PC-9 (cell line): ENCODE results near the gene CADM4. TPM values are rescaled to one million over a fixed set of nuclear protein-coding genes. Genes with fewer than 3 reads are reported as not detected.

Source experiments
- BruUV-seq: library from RNA; stranded (reverse); fragments of 400-500 nt; replicated peaks from 2 replicates; lab custom pipeline; 2021; lab: Mats Ljungman, UMichigan
- CTCF ChIA-PET: fragments of 300-600 bp; sonication (Branson Sonifier 250); formaldehyde crosslinking; loops from one replicate; lab custom pipeline; 2022; ENCODE audit warnings: antibody characterized with exemption; lab: Charles Lee
- POLR2A ChIA-PET: fragments of 300-600 bp; sonication (Branson Sonifier 250); formaldehyde crosslinking; loops from one replicate; lab custom pipeline; 2022; ENCODE audit warnings: antibody characterized with exemption; ENCODE audit not compliant: unreplicated experiment; lab: Charles Lee
- DNase-seq, 2 experiments: peaks; one replicate each; pipeline versions ENCODE4 v3.0.0 to v3.0.0-alpha.2; 2015 to 2022; ENCODE audit warnings: mixed read lengths in 1 of 2
- H2AFZ ChIP-seq: fragments of 200-600 bp; sonication (generic); 2 replicates; pipeline ENCODE4 v1.8.1; 2017; ENCODE audit warnings: antibody characterized with exemption
- H3F3A ChIP-seq: fragments of 200-600 bp; sonication (generic); 2 replicates; pipeline ENCODE4 v1.8.1; 2017; ENCODE audit warnings: antibody characterized with exemption, mild to moderate bottlenecking, low read depth; ENCODE audit not compliant: insufficient read depth
- H3K27ac ChIP-seq: fragments of 200-600 bp; sonication (generic); 2 replicates; pipeline ENCODE4 v1.6.1; 2016; ENCODE audit warnings: mixed run types
- H3K27me3 ChIP-seq: fragments of 200-600 bp; sonication (generic); 2 replicates; pipeline ENCODE4 v1.6.1; 2016; ENCODE audit warnings: low read depth, mixed run types; ENCODE audit not compliant: insufficient read depth
- H3K36me3 ChIP-seq: fragments of 200-600 bp; sonication (generic); 2 replicates; pipeline ENCODE4 v1.6.1; 2016; ENCODE audit warnings: low read depth, mixed run types
- H3K4me1 ChIP-seq: fragments of 200-600 bp; sonication (generic); replicated peaks from 2 replicates; pipeline ENCODE4 v1.6.1; 2016; ENCODE audit warnings: mixed run types; ENCODE audit not compliant: insufficient read depth
- H3K4me2 ChIP-seq: fragments of 200-600 bp; sonication (generic); 2 replicates; pipeline ENCODE4 v1.6.1; 2017; ENCODE audit warnings: mixed run types
- H3K4me3 ChIP-seq: fragments of 200-600 bp; sonication (generic); 2 replicates; pipeline ENCODE4 v1.6.1; 2016; ENCODE audit warnings: mixed run types
- H3K79me2 ChIP-seq: fragments of 200-600 bp; sonication (generic); 2 replicates; pipeline ENCODE4 v1.6.1; 2017; ENCODE audit warnings: low read depth, mixed run types
- H3K9me2 ChIP-seq: fragments of 200-600 bp; sonication (generic); 2 replicates; pipeline ENCODE4 v1.8.1; 2017; ENCODE audit warnings: mild to moderate bottlenecking; ENCODE audit not compliant: insufficient read depth
- H3K9me3 ChIP-seq: fragments of 200-600 bp; sonication (generic); 2 replicates; pipeline ENCODE4 v1.8.1; 2016; ENCODE audit warnings: low read depth; ENCODE audit not compliant: insufficient read depth
- H4K20me1 ChIP-seq: fragments of 200-600 bp; sonication (generic); 2 replicates; pipeline ENCODE4 v1.8.1; 2017; ENCODE audit not compliant: insufficient read depth
- CTCF ChIP-seq: fragments of 200-600 bp; sonication (generic); conservative IDR thresholded peaks from 2 replicates; pipeline ENCODE4 v1.6.1; 2017; ENCODE audit warnings: mixed run types, antibody characterized with exemption, mild to moderate bottlenecking, moderate library complexity
- EZH2 ChIP-seq: fragments of 200-600 bp; sonication (generic); IDR thresholded peaks from 2 replicates; pipeline ENCODE4 v1.8.0; 2017; ENCODE audit warnings: antibody characterized with exemption, low read depth
- intact Hi-C: fragments of 100-400 bp; cut with micrococcal nuclease; formaldehyde crosslinking; loops from one replicate; pipeline ENCODE4 v1.10.0; 2022; ENCODE audit not compliant: unreplicated experiment
- total RNA-seq: library from RNA; stranded (reverse); gene quantifications from 2 replicates; pipeline ENCODE4 v1.2.3, GENCODE V29; 2021

CADM4 gene
- total RNA-seq, 1 experiment from 2014 or later = 71.1 TPM

DNA sequence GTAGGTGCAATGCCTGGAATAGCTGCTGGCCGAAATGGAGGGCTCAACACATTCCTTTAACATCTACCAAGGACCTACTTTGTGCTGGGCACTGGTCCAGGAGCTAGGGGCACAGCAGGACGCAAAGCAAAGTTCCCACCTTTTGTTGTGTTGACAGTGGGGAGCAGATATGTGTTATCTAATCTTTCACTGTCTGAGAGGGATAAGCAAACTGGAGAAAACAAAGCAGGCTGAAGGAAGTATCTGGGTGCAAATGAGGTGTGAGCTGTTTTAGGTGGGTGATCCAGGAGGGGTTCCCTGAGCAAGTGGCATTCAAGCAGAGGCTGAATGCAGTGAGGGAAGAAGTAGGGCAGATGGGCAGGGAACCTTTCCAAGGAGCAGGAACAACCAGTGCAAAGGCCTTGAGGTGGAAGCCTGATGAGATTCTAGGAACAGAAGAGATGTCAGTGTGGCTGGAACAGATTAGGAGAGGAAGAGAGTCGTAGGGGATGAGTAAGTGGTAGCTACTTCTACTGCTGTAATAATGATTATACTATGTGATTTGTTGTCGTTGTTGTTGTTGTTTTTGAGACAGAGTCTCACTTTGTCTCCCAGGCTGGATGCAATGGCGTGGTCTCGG lies 32.5 kb upstream of the CADM4 start:
- Histone ChIP-seq H3K9me3 (no peaks in the 10 kb centered on the region), H3K4me2 (peak overlapping the region; percentile 46), H3K4me1 (peaks cover 55% of the 10 kb centered on the region), H2AFZ (no peak overlapping the region), H3K79me2 (peaks cover 25% of the 10 kb centered on the region), H3K36me3 (peaks cover 2% of the 10 kb centered on the region; the same call in 1 of the 2 replicates), H3K27me3 (no peaks in the 10 kb centered on the region), H3F3A (peaks cover 64% of the 10 kb centered on the region), H3K9me2 (no peaks in the 10 kb centered on the region), H3K4me3 (no peak overlapping the region), H4K20me1 (peaks cover 9% of the 10 kb centered on the region), H3K27ac (peak overlapping the region; percentile 49)
- ChIA-PET CTCF (interaction anchor here (0.6 kb wide), 1 partner anchor 408 kb away, joined by 10 read pairs; no protein-coding TSS in a partner anchor), POLR2A (interaction anchor here (0.7 kb wide), 1 partner anchor 29 kb away, joined by 4 read pairs; no protein-coding TSS in a partner anchor)
- intact Hi-C loops = no loop called here
- no TSS peak for BruUV-seq
- TF ChIP-seq CTCF = no peak
- TF ChIP-seq EZH2 = no peak
- DNase-seq = peak in 1 of 2 experiments; percentile 14

DNA sequence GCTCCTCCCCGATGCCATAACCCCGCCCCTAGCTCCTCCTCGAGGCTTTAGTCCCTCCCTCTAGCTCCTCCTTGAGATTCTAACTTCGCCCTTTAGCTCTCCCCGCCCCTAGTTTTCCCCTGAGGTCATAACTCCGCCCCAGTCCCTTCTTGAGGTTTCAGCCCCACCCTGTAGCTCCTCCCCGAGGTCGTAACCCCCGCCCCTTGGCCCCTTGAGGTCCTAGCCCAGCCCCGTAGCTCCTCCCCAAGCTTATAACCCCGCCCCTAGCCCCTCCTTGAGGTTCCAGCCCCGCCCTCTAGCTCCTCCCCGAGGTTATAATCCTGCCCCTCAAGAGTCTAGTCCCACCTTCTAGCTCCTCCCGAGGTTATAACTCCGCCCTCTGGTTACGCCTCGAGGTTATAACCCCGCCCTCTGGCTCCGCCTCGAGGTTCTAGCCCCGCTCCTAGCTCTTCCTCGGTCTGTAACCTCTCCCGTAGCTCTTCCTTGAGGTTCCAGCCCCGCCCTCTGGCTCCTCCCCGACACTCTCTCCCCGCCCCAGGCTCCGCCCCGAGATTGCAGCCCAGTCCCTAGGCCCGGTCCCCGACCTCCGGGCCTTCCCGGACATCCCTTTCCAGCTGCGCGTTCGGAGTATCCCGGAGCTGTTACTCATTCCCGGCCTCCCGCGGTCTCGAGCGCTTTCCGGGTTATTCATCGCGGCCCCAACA lies 28.9 kb upstream of the CADM4 start:
- Histone ChIP-seq H2AFZ (peak overlapping the region; percentile 78), H3K4me1 (peaks cover 31% of the 10 kb centered on the region), H3K4me3 (peak overlapping the region; percentile 92), H3F3A (peaks cover 34% of the 10 kb centered on the region), H3K27ac (peak overlapping the region; percentile 86), H3K9me2 (no peaks in the 10 kb centered on the region), H3K36me3 (peaks cover 21% of the 10 kb centered on the region), H4K20me1 (peaks cover 24% of the 10 kb centered on the region), H3K27me3 (no peaks in the 10 kb centered on the region), H3K79me2 (peaks cover 28% of the 10 kb centered on the region), H3K4me2 (peak overlapping the region; percentile 77), H3K9me3 (no peaks in the 10 kb centered on the region)
- DNase-seq = peak; percentile 97 to 99
- BruUV-seq = no TSS peak
- no peak for TF ChIP-seq CTCF
- TF ChIP-seq EZH2 = no peak
- CTCF ChIA-PET = interaction anchor here (0.6 to 1.6 kb wide), 21 partner anchors 16 to 1962 kb away, joined by 3 to 8 read pairs (median 3); partner anchors contain the start of genes KCNN4 and ZNF575
- POLR2A ChIA-PET = interaction anchor here (0.5 to 1.3 kb wide), 31 partner anchors 12 to 1422 kb away, joined by 3 to 35 read pairs (median 6); partner anchors contain the start of genes IRGQ, SMG9, ZNF575 and ZNF576
- intact Hi-C loops = loop anchor here (1.0 to 2.0 kb wide), 3 partner anchors 18 to 117 kb away; no protein-coding TSS in a partner anchor

- Histone ChIP-seq H3K36me3 (peaks cover 21% of the 10 kb centered on the region), H3K27me3 (no peaks in the 10 kb centered on the region), H3K79me2 (peaks cover 28% of the 10 kb centered on the region), H3K9me2 (no peaks in the 10 kb centered on the region), H3K4me2 (peak overlapping the region; percentile 70), H2AFZ (no peak overlapping the region), H3F3A (peaks cover 28% of the 10 kb centered on the region), H3K4me1 (peaks cover 31% of the 10 kb centered on the region), H3K4me3 (peak overlapping the region; percentile 52; the same call in 1 of the 2 replicates), H3K9me3 (no peaks in the 10 kb centered on the region), H4K20me1 (peaks cover 24% of the 10 kb centered on the region), H3K27ac (no peak overlapping the region)
- ChIA-PET CTCF (interaction anchor here (0.6 to 1.6 kb wide), 21 partner anchors 16 to 1963 kb away, joined by 3 to 8 read pairs (median 3); partner anchors contain the start of genes KCNN4 and ZNF575), POLR2A (interaction anchor here (0.5 to 1.3 kb wide), 28 partner anchors 11 to 1421 kb away, joined by 3 to 35 read pairs (median 6); partner anchors contain the start of genes IRGQ, SMG9, ZNF575 and ZNF576)
- DNase-seq = no peak
- BruUV-seq = no TSS peak
- intact Hi-C loops = loop anchor here (1.0 to 2.0 kb wide), 3 partner anchors 19 to 117 kb away; no protein-coding TSS in a partner anchor
- TF ChIP-seq EZH2 (no peak), CTCF (no peak)
These were observed 28.3 kb upstream of the CADM4 start for GRCh38 chr19:43667876-43668405.
